Naive thymus-derived CD4-positive, alpha-beta T cell (primary cell): ENCODE results near the gene NIM1K. TPM values are rescaled to one million over a fixed set of nuclear protein-coding genes. Genes with fewer than 3 reads are reported as not detected.
A peak's percentile ranks its signal among the peaks of the same experiment; 100 is the strongest.

Source experiments
- ATAC-seq: fragments of 150-1000 bp; cut with Tn5 transposase; 2 replicates; pipeline ENCODE4 v1.10.0; 2021; ENCODE audit warnings: mild to moderate bottlenecking, moderate library complexity
- CTCF ChIA-PET: fragments of 350-600 bp; sonication (Branson Sonifier 250); formaldehyde crosslinking; loops from one replicate; lab custom pipeline; 2021; ENCODE audit warnings: antibody characterized with exemption; lab: Charles Lee
- POLR2A ChIA-PET: fragments of 350-600 bp; sonication (Branson Sonifier 250); formaldehyde crosslinking; loops from one replicate; lab custom pipeline; 2021; ENCODE audit warnings: antibody characterized with exemption, inconsistent platforms; lab: Charles Lee
- DNase-seq, 9 donors: peaks; one replicate each; pipeline versions ENCODE4 v3.0.0 to v3.0.0-alpha.2; 2020 to 2022; ENCODE audit warnings: mixed read lengths in 1 of 9
- H3K27ac ChIP-seq: one replicate; pipeline ENCODE4 v1.7.0; 2013; ENCODE audit warnings: mild to moderate bottlenecking, low read depth, low read length, moderate library complexity
- H3K27me3 ChIP-seq, 2 donors: one replicate each; pipeline ENCODE4 v1.7.0; 2013; ENCODE audit warnings: low read length in 2 of 2, mild to moderate bottlenecking in 2 of 2, moderate library complexity in 2 of 2; ENCODE audit not compliant: control insufficient read depth in 2 of 2, insufficient read depth in 2 of 2
- H3K36me3 ChIP-seq, 3 experiments: 1 replicate in 2 of 3; 2 replicates in 1 of 3; pipeline ENCODE4 v1.7.0; 2013; ENCODE audit warnings: low read length in 3 of 3, mild to moderate bottlenecking in 3 of 3, moderate library complexity in 1 of 3; ENCODE audit not compliant: insufficient read depth in 3 of 3, control insufficient read depth in 2 of 3
- H3K4me1 ChIP-seq, 2 donors: one replicate each; pipeline ENCODE4 v1.7.0; 2013; ENCODE audit warnings: low read length in 2 of 2, mild to moderate bottlenecking in 2 of 2, moderate library complexity in 1 of 2; ENCODE audit not compliant: control insufficient read depth in 2 of 2, insufficient read depth in 2 of 2
- H3K4me3 ChIP-seq: 2 replicates; pipeline ENCODE4 v1.7.0; 2013; ENCODE audit warnings: mild to moderate bottlenecking, low read length
- H3K9me3 ChIP-seq, 3 experiments: 1 replicate in 2 of 3; 2 replicates in 1 of 3; pipeline ENCODE4 v1.7.0; 2013; ENCODE audit warnings: low read length in 3 of 3; ENCODE audit not compliant: control insufficient read depth in 2 of 3
- H3K27ac Mint-ChIP-seq, 9 donors: one replicate each; pipeline ENCODE4 v1.8.0; 2020 to 2022; ENCODE audit warnings: mixed read lengths in 9 of 9, mild to moderate bottlenecking in 8 of 9, moderate library complexity in 5 of 9, inconsistent platforms in 2 of 9
- H3K27me3 Mint-ChIP-seq, 5 donors: one replicate each; pipeline ENCODE4 v1.8.0; 2021 to 2022; ENCODE audit warnings: mixed read lengths in 5 of 5, mild to moderate bottlenecking in 1 of 5
- H3K36me3 Mint-ChIP-seq, 5 donors: one replicate each; pipeline ENCODE4 v1.8.0; 2020 to 2022; ENCODE audit warnings: mixed read lengths in 5 of 5, mild to moderate bottlenecking in 3 of 5, inconsistent platforms in 1 of 5
- H3K4me1 Mint-ChIP-seq, 7 donors: one replicate each; pipeline ENCODE4 v1.8.0; 2020 to 2022; ENCODE audit warnings: mixed read lengths in 7 of 7, mild to moderate bottlenecking in 3 of 7, inconsistent platforms in 1 of 7
- H3K4me3 Mint-ChIP-seq, 10 donors: one replicate each; pipeline ENCODE4 v1.8.0; 2020 to 2022; ENCODE audit warnings: mild to moderate bottlenecking in 10 of 10, mixed read lengths in 10 of 10, moderate library complexity in 6 of 10, inconsistent platforms in 2 of 10
- H3K9me3 Mint-ChIP-seq, 11 donors: one replicate each; pipeline ENCODE4 v1.8.0; 2020 to 2022; ENCODE audit warnings: mixed read lengths in 11 of 11, mild to moderate bottlenecking in 4 of 11, inconsistent platforms in 1 of 11, moderate library complexity in 1 of 11
- intact Hi-C, 2 donors: fragments of 100-400 bp; cut with micrococcal nuclease; formaldehyde crosslinking; loops; one replicate each; pipeline ENCODE4 v1.15.1; 2023
- polyA plus RNA-seq, 2 donors: library from polyadenylated mRNA; unstranded; fragments of 300-500 nt; fragmentation: Illumina TruSeq; gene quantifications; one replicate each; pipeline ENCODE4 v1.2.3, GENCODE V29; 2021
- total RNA-seq, 6 experiments: library from RNA in 5 of 6; stranded (reverse) in 5 of 6; gene quantifications; 1 replicate in 5 of 6; 2 replicates in 1 of 6; pipeline ENCODE4 v1.2.3 and lab custom pipeline; 2021 to 2026

The NIM1K gene
- total and polyA plus RNA-seq, 7 experiments from 2014 or later: 0.18 to 0.97 (median 0.49) TPM

DNA sequence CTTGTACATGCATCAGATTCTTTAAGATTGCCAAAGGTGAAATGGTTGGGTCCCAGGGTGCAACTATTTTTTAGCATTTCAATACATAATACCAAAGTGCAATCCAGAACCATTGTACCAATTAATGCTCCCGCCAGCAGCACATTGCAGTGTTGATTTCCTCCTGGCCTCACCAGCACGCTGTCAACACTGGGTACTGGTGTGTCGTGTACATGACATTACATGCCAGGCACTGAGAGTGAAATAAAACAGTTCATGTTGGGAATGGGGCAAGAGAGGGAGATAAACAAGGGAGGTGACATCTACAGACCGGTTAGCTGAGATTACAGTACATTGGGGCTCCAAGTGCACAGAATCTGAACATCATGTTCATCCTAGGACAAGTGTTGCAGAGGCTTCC is 83.4 kb downstream of the NIM1K start:
- H3K4me3 Mint-ChIP-seq: no peak overlapping the region
- ChIA-PET CTCF (no interaction called here), POLR2A (no interaction called here)
- peaks cover 0 to 4% (median 0%) of the 10 kb centered on the region in 5 donors for H3K36me3 Mint-ChIP-seq
- intact Hi-C loops: no loop called here
- no peak overlapping the region for H3K27ac Mint-ChIP-seq
- Histone ChIP-seq H3K27ac (no peak overlapping the region), H3K4me1 (no peaks in the 10 kb centered on the region), H3K27me3 (no peaks in the 10 kb centered on the region), H3K36me3 (no peaks in the 10 kb centered on the region), H3K4me3 (no peak overlapping the region), H3K9me3 (no peaks in the 10 kb centered on the region)
- peaks cover 0 to 23% (median 8%) of the 10 kb centered on the region in 5 donors for H3K27me3 Mint-ChIP-seq
- ATAC-seq (no peak), DNase-seq (no peak)
- H3K9me3 Mint-ChIP-seq: peaks cover 0 to 6% (median 0%) of the 10 kb centered on the region in 11 donors
- peaks cover 0 to 2% (median 0%) of the 10 kb centered on the region in 7 donors for H3K4me1 Mint-ChIP-seq

- intact Hi-C loops: no loop called here
- CTCF ChIA-PET: no interaction called here
Measured at GRCh38 chr5:43279548-43280274, 87.7 kb downstream of the NIM1K start.

GRCh38 chr5:43281840-43282658 is 90.0 kb downstream of the NIM1K start:
- DNase-seq (no peak), ATAC-seq (no peak)
- H3K36me3 ChIP-seq: peaks cover 0 to 6% (median 0%) of the 10 kb centered on the region in 3 experiments
- H3K4me1 ChIP-seq: no peaks in the 10 kb centered on the region
- Mint-ChIP-seq H3K4me1 (peaks cover 0 to 2% (median 0%) of the 10 kb centered on the region in 7 donors), H3K27me3 (peaks cover 0 to 6% (median 0%) of the 10 kb centered on the region in 5 donors), H3K4me3 (no peak overlapping the region), H3K36me3 (peaks cover 4 to 14% (median 6%) of the 10 kb centered on the region in 5 donors), H3K9me3 (peaks cover 0 to 5% (median 0%) of the 10 kb centered on the region in 11 donors), H3K27ac (no peak overlapping the region)
- no peak overlapping the region for H3K27ac ChIP-seq
- POLR2A ChIA-PET: no interaction called here
- no peak overlapping the region for H3K4me3 ChIP-seq
- CTCF ChIA-PET: no interaction called here
- no peaks in the 10 kb centered on the region for H3K9me3 ChIP-seq
- no peaks in the 10 kb centered on the region for H3K27me3 ChIP-seq
- intact Hi-C loops: no loop called here

More at GRCh38 chr5:43279548-43280274, 87.7 kb downstream of the NIM1K start:
- no peak overlapping the region for H3K4me3 ChIP-seq
- no peaks in the 10 kb centered on the region for H3K27me3 ChIP-seq
- no peak for DNase-seq
- Mint-ChIP-seq H3K36me3 (peaks cover 0 to 5% (median 0%) of the 10 kb centered on the region in 5 donors), H3K4me3 (no peak overlapping the region), H3K9me3 (peaks cover 0 to 5% (median 0%) of the 10 kb centered on the region in 11 donors), H3K4me1 (peaks cover 0 to 2% (median 0%) of the 10 kb centered on the region in 7 donors), H3K27me3 (peaks cover 0 to 6% (median 0%) of the 10 kb centered on the region in 5 donors), H3K27ac (no peak overlapping the region)
- H3K9me3 ChIP-seq: no peaks in the 10 kb centered on the region
- no peak for ATAC-seq
- H3K27ac ChIP-seq: no peak overlapping the region
- H3K36me3 ChIP-seq: no peaks in the 10 kb centered on the region
- POLR2A ChIA-PET: no interaction called here
- H3K4me1 ChIP-seq: no peaks in the 10 kb centered on the region

GRCh38 chr5:43286623-43287022 is 94.6 kb downstream of the NIM1K start:
- H3K4me1 Mint-ChIP-seq: peaks cover 0 to 8% (median 0%) of the 10 kb centered on the region in 7 donors

GRCh38 chr5:43287493-43287892 is 95.5 kb downstream of the NIM1K start:
- Histone ChIP-seq H3K9me3 (no peaks in the 10 kb centered on the region), H3K36me3 (peaks cover 0 to 30% (median 0%) of the 10 kb centered on the region in 3 experiments), H3K4me3 (no peak overlapping the region), H3K27ac (no peak overlapping the region), H3K4me1 (no peaks in the 10 kb centered on the region), H3K27me3 (no peaks in the 10 kb centered on the region)
- no peak for DNase-seq
- no peak for ATAC-seq
- H3K9me3 Mint-ChIP-seq: peaks cover 0 to 5% (median 0%) of the 10 kb centered on the region in 11 donors
- no peak overlapping the region for H3K27ac Mint-ChIP-seq
- ChIA-PET POLR2A (interaction anchor here (0.6 kb wide), 1 partner anchor 166 kb away, joined by 3 read pairs; no protein-coding TSS in a partner anchor), CTCF (no interaction called here)
- peaks cover 0 to 12% (median 0%) of the 10 kb centered on the region in 7 donors for H3K4me1 Mint-ChIP-seq
- H3K4me3 Mint-ChIP-seq: no peak overlapping the region
- no peaks in the 10 kb centered on the region for H3K27me3 Mint-ChIP-seq
- peaks cover 0 to 41% (median 28%) of the 10 kb centered on the region in 5 donors for H3K36me3 Mint-ChIP-seq
- intact Hi-C loops: no loop called here

More at GRCh38 chr5:43286623-43287022, 94.6 kb downstream of the NIM1K start:
- ChIA-PET CTCF (no interaction called here), POLR2A (no interaction called here)
- H3K36me3 ChIP-seq: peaks cover 0 to 26% (median 0%) of the 10 kb centered on the region in 3 experiments
- H3K9me3 ChIP-seq: no peaks in the 10 kb centered on the region
- Mint-ChIP-seq H3K27me3 (no peaks in the 10 kb centered on the region), H3K4me3 (no peak overlapping the region), H3K36me3 (peaks cover 0 to 36% (median 27%) of the 10 kb centered on the region in 5 donors), H3K9me3 (peaks cover 0 to 5% (median 0%) of the 10 kb centered on the region in 11 donors), H3K27ac (no peak overlapping the region)
- no peak overlapping the region for H3K4me3 ChIP-seq
- H3K27ac ChIP-seq: no peak overlapping the region
- no peaks in the 10 kb centered on the region for H3K27me3 ChIP-seq
- H3K4me1 ChIP-seq: no peaks in the 10 kb centered on the region
- ATAC-seq: peak; percentile 27
- intact Hi-C loops: no loop called here
- no peak for DNase-seq

GRCh38 chr5:43288269-43288831 is 96.3 kb downstream of the NIM1K start:
- Histone ChIP-seq H3K36me3 (peaks cover 0 to 34% (median 0%) of the 10 kb centered on the region in 3 experiments), H3K27me3 (no peaks in the 10 kb centered on the region), H3K4me1 (no peaks in the 10 kb centered on the region), H3K4me3 (no peak overlapping the region), H3K27ac (no peak overlapping the region), H3K9me3 (no peaks in the 10 kb centered on the region)
- Mint-ChIP-seq H3K9me3 (peaks cover 0 to 5% (median 0%) of the 10 kb centered on the region in 11 donors), H3K36me3 (peaks cover 0 to 44% (median 29%) of the 10 kb centered on the region in 5 donors), H3K27me3 (no peaks in the 10 kb centered on the region), H3K4me3 (no peak overlapping the region), H3K27ac (no peak overlapping the region), H3K4me1 (peaks cover 0 to 12% (median 0%) of the 10 kb centered on the region in 7 donors)
- POLR2A ChIA-PET: no interaction called here
- CTCF ChIA-PET: no interaction called here
- intact Hi-C loops: no loop called here
- ATAC-seq (no peak), DNase-seq (no peak)
